SH-SY5Y (cell line): ENCODE measurements around the gene NAA38.

Experiments
- GATA2 ChIP-seq: IDR thresholded peaks from 2 replicates; pipeline ENCODE4 v1.6.1; 2011; ENCODE audit warnings: mild to moderate bottlenecking, low read depth, low read length
- GATA3 ChIP-seq: IDR thresholded peaks from 2 replicates; pipeline ENCODE4 v1.6.1; 2011; ENCODE audit warnings: low read depth, mild to moderate bottlenecking, low read length, moderate library complexity

DNA sequence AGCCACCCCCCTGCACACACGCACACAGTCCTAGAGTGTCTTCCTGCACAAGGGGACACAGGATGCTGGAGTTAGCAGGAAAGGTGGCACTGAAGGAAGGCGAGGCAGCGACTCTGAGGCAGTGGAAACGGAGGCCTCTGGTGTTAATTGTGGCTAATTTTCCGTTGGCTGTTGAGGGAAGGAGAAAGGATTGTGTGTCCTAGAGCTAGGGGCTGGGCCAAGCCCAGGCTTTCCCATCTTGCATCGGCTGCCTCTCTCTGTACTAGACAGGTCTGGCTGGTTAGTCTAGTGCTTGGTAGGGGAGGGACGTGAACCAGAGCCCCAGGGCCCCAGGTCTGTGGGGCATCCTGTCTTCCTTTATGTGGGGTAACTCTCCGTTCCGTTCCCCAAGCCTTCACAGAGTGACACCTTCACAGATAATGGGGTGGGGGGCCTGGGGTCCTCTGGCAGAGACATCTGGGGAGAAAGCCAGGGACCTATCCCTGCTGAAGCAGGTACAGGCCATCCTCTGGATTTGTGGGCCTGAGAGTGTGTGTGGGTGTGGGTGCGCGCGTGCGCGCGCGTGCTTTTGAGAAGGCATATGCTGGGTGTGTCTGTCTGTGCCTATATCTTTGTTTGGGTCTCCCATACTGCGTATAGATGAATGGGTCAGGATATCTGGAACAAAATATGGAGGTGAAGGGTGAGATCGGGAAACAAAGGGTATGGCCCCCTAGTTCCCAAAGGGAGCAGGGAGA, 31.0 kb upstream of the NAA38 start, which contains the start of gene CHD3:
- TF ChIP-seq GATA2: no peak
- no peak for TF ChIP-seq GATA3
